B cell (primary cell): ENCODE data around the gene LITAF. TPM values are rescaled to one million over a fixed set of nuclear protein-coding genes. Genes with fewer than 3 reads are reported as not detected.

Experiments
- ATAC-seq: fragments of 200-7000 bp; cut with Tn5 transposase; one replicate; pipeline ENCODE4 v1.10.0; 2021; ENCODE audit warnings: low read depth, mild to moderate bottlenecking, moderate number of reproducible peaks, moderate library complexity
- CTCF ChIA-PET: fragments of 350-600 bp; sonication (Branson Sonifier 250); formaldehyde crosslinking; loops from one replicate; lab custom pipeline; 2021; ENCODE audit warnings: antibody characterized with exemption, inconsistent platforms; lab: Charles Lee
- POLR2A ChIA-PET: fragments of 350-600 bp; sonication (Branson Sonifier 250); formaldehyde crosslinking; loops from one replicate; lab custom pipeline; 2021; ENCODE audit warnings: antibody characterized with exemption; lab: Charles Lee
- DNase-seq: peaks from one replicate; pipeline ENCODE4 v3.0.0; 2013
- H2AFZ ChIP-seq: 2 replicates; pipeline ENCODE4 v1.6.1; 2012; ENCODE audit warnings: mild to moderate bottlenecking, low read depth, low read length; ENCODE audit not compliant: insufficient read depth, poor library complexity, severe bottlenecking
- H3K27ac ChIP-seq, 2 donors: 1 replicate in 1 of 2; 2 replicates in 1 of 2; pipeline ENCODE4 v1.5.1; 2012 to 2013; ENCODE audit warnings: low read length in 2 of 2, mild to moderate bottlenecking in 2 of 2, moderate library complexity in 1 of 2
- H3K27me3 ChIP-seq, 4 experiments: fragments of 200-600 bp in 1 of 4; sonication (generic) in 1 of 4; replicated peaks in 1 of 4; 1 replicate in 2 of 4; 2 replicates in 2 of 4; pipeline versions ENCODE4 v1.6.1 to v1.7.0; 2013 to 2016; ENCODE audit warnings: low read length in 3 of 4, mild to moderate bottlenecking in 2 of 4, mixed read lengths in 1 of 4, moderate library complexity in 1 of 4; ENCODE audit not compliant: insufficient read depth in 4 of 4, control insufficient read depth in 3 of 4; ENCODE audit errors: control extremely low read depth in 1 of 4
- H3K36me3 ChIP-seq, 2 experiments: replicated peaks in 1 of 2; 1 replicate in 1 of 2; 2 replicates in 1 of 2; pipeline versions ENCODE4 v1.6.1 to v1.7.1; 2013; ENCODE audit warnings: low read length in 1 of 2; ENCODE audit not compliant: insufficient read depth in 2 of 2, control insufficient read depth in 1 of 2; ENCODE audit errors: control extremely low read depth in 1 of 2, extremely low read depth in 1 of 2
- H3K4me1 ChIP-seq, 2 donors: fragments of 200-600 bp in 1 of 2; sonication (generic) in 1 of 2; 1 replicate in 1 of 2; 2 replicates in 1 of 2; pipeline versions ENCODE4 v1.5.1 to v1.6.1; 2013 to 2017; ENCODE audit warnings: low read length in 2 of 2; ENCODE audit not compliant: control insufficient read depth in 2 of 2, insufficient read depth in 2 of 2
- H3K4me2 ChIP-seq: replicated peaks from 2 replicates; pipeline ENCODE3; 2012; ENCODE audit warnings: mild to moderate bottlenecking, low read depth, low read length; ENCODE audit not compliant: poor library complexity, severe bottlenecking
- H3K4me3 ChIP-seq, 5 experiments: fragments of 200-600 bp in 1 of 5; sonication (generic) in 1 of 5; 1 replicate in 3 of 5; 2 replicates in 2 of 5; pipeline versions ENCODE4 v1.5.1 to v1.7.0; 2011 to 2016; ENCODE audit warnings: low read length in 4 of 5, mild to moderate bottlenecking in 4 of 5, low read depth in 2 of 5, control low read depth in 1 of 5, moderate library complexity in 1 of 5; ENCODE audit not compliant: insufficient read depth in 1 of 5; ENCODE audit errors: control extremely low read depth in 1 of 5, extremely low read depth in 1 of 5
- H3K79me2 ChIP-seq: fragments of 200-600 bp; sonication (generic); one replicate; pipeline ENCODE4 v1.6.0; 2016; ENCODE audit warnings: low read length; ENCODE audit not compliant: control insufficient read depth, insufficient read depth
- H3K9ac ChIP-seq: fragments of 200-600 bp; sonication (generic); 2 replicates; pipeline ENCODE4 v1.6.1; 2017; ENCODE audit warnings: mild to moderate bottlenecking, low read length, moderate library complexity
- H3K9me3 ChIP-seq, 3 donors: one replicate each; pipeline versions ENCODE4 v1.6.1 to v1.7.1; 2013; ENCODE audit warnings: low read length in 2 of 3; ENCODE audit not compliant: control insufficient read depth in 2 of 3, insufficient read depth in 1 of 3; ENCODE audit errors: control extremely low read depth in 1 of 3
- H4K20me1 ChIP-seq: 2 replicates; pipeline ENCODE4 v1.6.0; 2012; ENCODE audit warnings: mild to moderate bottlenecking, low read length; ENCODE audit not compliant: insufficient read depth, control insufficient read depth, poor library complexity, severe bottlenecking
- H3K27ac Mint-ChIP-seq: one replicate; pipeline ENCODE4 v1.8.0; 2021; ENCODE audit warnings: mixed read lengths
- H3K27me3 Mint-ChIP-seq: one replicate; pipeline ENCODE4 v1.8.0; 2021; ENCODE audit warnings: mixed read lengths
- H3K4me1 Mint-ChIP-seq: one replicate; pipeline ENCODE4 v1.8.0; 2021; ENCODE audit warnings: mixed read lengths
- H3K4me3 Mint-ChIP-seq: one replicate; pipeline ENCODE4 v1.8.0; 2021; ENCODE audit warnings: mixed read lengths
- H3K9me3 Mint-ChIP-seq: one replicate; pipeline ENCODE4 v1.8.0; 2022; ENCODE audit warnings: mixed read lengths; ENCODE audit not compliant: insufficient read depth
- CTCF ChIP-seq: fragments of 200-600 bp; IDR thresholded peaks from one replicate; pipeline ENCODE4 v1.8.0; 2022; ENCODE audit warnings: antibody characterized with exemption, mild to moderate bottlenecking
- EZH2 ChIP-seq: IDR thresholded peaks from 2 replicates; pipeline ENCODE4 v1.6.1; 2012; ENCODE audit warnings: borderline replicate concordance, low read depth, mild to moderate bottlenecking, moderate library complexity, low read length; ENCODE audit not compliant: insufficient read depth, poor library complexity, severe bottlenecking
- WGBS: methylation state at CpG from one replicate; pipeline ENCODE4 v1.1.5; 2013; ENCODE audit warnings: missing lambda C conversion rate; ENCODE audit not compliant: insufficient coverage; 5-methylcytosine and 5-hydroxymethylcytosine counted together
- intact Hi-C: fragments of 100-400 bp; cut with micrococcal nuclease; formaldehyde crosslinking; loops from one replicate; pipeline ENCODE4 v1.10.0; 2022
- polyA plus RNA-seq: library from polyadenylated mRNA; depleted of rRNA; stranded (reverse); fragments of >200 nt; gene quantifications from 2 replicates; pipeline ENCODE4 v1.2.3, GENCODE V29; 2012
- total RNA-seq, 2 donors: library from RNA; stranded (reverse); fragments of 120-200 nt in 1 of 2; gene quantifications; 1 replicate in 1 of 2; 2 replicates in 1 of 2; pipeline versions ENCODE4 v1.2.3 to v1.2.4, GENCODE V29; 2013 to 2022

Gene LITAF
- total and polyA plus RNA-seq, 2 donors (not counting 1 experiment from before 2014, with no cell fraction given) = 93.6 to 125 TPM

GRCh38 chr16:11610580-11610979 is 23.9 kb upstream of the LITAF start:
- H4K20me1 ChIP-seq = no peaks in the 10 kb centered on the region
- 88% methylated on average over 2 of the region's 6 CpGs for WGBS
- no peak for TF ChIP-seq CTCF
- no peak for TF ChIP-seq EZH2
- no peak overlapping the region for H2AFZ ChIP-seq
- DNase-seq (no peak), ATAC-seq (no peak)
- H3K4me2 ChIP-seq = no peak overlapping the region
- ChIA-PET POLR2A (no interaction called here), CTCF (interaction anchor here (1.0 kb wide), 1 partner anchor 30 kb away, joined by 3 read pairs; no protein-coding TSS in a partner anchor)
- H3K9me3 ChIP-seq = no peaks in the 10 kb centered on the region
- no peaks in the 10 kb centered on the region for H3K36me3 ChIP-seq
- Mint-ChIP-seq H3K27me3 (no peaks in the 10 kb centered on the region), H3K9me3 (no peaks in the 10 kb centered on the region), H3K4me1 (peaks cover 40% of the 10 kb centered on the region), H3K27ac (peak overlapping the region; percentile 46), H3K4me3 (no peak overlapping the region)
- H3K79me2 ChIP-seq = peaks cover 3% of the 10 kb centered on the region
- no peak overlapping the region for H3K27ac ChIP-seq
- peaks cover 30 to 32% of the 10 kb centered on the region in 2 donors for H3K4me1 ChIP-seq
- intact Hi-C loops = no loop called here
- peaks cover 0 to 4% (median 0%) of the 10 kb centered on the region in 4 experiments for H3K27me3 ChIP-seq
- H3K9ac ChIP-seq = no peak overlapping the region
- no peak overlapping the region for H3K4me3 ChIP-seq

- H3K27ac ChIP-seq = no peak overlapping the region
- peaks cover 0 to 4% (median 0%) of the 10 kb centered on the region in 4 experiments for H3K27me3 ChIP-seq
- intact Hi-C loops = no loop called here
- H3K4me3 Mint-ChIP-seq = no peak overlapping the region
- H3K4me2 ChIP-seq = no peak overlapping the region
- H3K36me3 ChIP-seq = no peaks in the 10 kb centered on the region
- no peaks in the 10 kb centered on the region for H3K9me3 Mint-ChIP-seq
- CTCF ChIA-PET = interaction anchor here (0.6 to 1.0 kb wide), 2 partner anchors 17 to 30 kb away, joined by 3 read pairs; no protein-coding TSS in a partner anchor
- H3K27ac Mint-ChIP-seq = peak overlapping the region; percentile 46
- 89% methylated on average over 9 of the region's 9 CpGs for WGBS
- H3K9ac ChIP-seq = no peak overlapping the region
- POLR2A ChIA-PET = no interaction called here
- peaks cover 39% of the 10 kb centered on the region for H3K4me1 Mint-ChIP-seq
- H4K20me1 ChIP-seq = no peaks in the 10 kb centered on the region
- TF ChIP-seq EZH2 (no peak), CTCF (no peak)
- H3K4me1 ChIP-seq = peaks cover 30 to 32% of the 10 kb centered on the region in 2 donors
- no peak for ATAC-seq
- no peak overlapping the region for H3K4me3 ChIP-seq
- no peaks in the 10 kb centered on the region for H3K27me3 Mint-ChIP-seq
- no peak overlapping the region for H2AFZ ChIP-seq
- peaks cover 0 to 2% (median 0%) of the 10 kb centered on the region in 3 donors for H3K9me3 ChIP-seq
- no peak for DNase-seq
- H3K79me2 ChIP-seq = peaks cover 3% of the 10 kb centered on the region
Measured at GRCh38 chr16:11610121-11610505, 23.4 kb upstream of the LITAF start.
